A673 (cell line): Measurements from ENCODE around the gene IFFO2.

ENCODE experiments used
- EZH2 ChIP-seq: fragments of 200-600 bp; sonication (generic); IDR thresholded peaks from 2 replicates; pipeline ENCODE4 v1.6.1; 2017; ENCODE audit warnings: borderline replicate concordance, low read depth, mild to moderate bottlenecking, mixed read lengths, antibody characterized with exemption, low read length; ENCODE audit not compliant: poor library complexity, severe bottlenecking
- TF ChIP-seq, protein P1 (sequence below): fragments of 300-800, 200-600 bp; sonication (generic); conservative IDR thresholded peaks from 2 replicates; pipeline ENCODE4 v1.5.1; 2017; ENCODE audit warnings: low read depth, mild to moderate bottlenecking, antibody characterized with exemption, low read length, moderate library complexity, mixed read lengths

DNA sequence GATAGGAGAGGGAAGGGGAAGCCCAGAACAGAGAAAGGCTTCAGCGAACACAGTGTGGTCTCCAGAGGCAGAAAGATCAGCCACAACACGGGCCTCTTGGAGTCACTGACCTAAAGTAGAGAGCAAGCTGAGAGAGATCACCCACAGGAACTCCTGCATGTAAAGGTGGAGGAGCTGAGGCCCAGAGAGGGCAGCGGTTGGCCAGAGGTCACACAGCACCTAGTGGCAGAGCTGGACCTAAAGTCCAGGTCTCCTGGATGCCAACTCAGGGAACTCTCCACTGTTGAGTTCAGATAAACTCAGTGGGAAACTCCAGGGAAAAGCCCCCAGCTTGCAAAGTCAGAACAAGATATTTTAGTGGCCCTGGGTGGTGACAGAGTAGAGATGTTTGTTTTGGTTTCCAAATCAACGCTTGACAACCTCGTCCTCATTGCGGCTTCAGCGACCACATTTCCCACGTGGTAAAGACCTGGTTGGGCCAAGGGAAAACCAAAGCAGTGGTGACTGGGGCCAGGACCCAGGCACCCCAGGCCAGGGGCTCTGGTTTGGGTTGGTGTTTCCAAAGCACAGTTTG is 4.6 kb downstream of the IFFO2 start:
- TF ChIP-seq, protein P1, sequence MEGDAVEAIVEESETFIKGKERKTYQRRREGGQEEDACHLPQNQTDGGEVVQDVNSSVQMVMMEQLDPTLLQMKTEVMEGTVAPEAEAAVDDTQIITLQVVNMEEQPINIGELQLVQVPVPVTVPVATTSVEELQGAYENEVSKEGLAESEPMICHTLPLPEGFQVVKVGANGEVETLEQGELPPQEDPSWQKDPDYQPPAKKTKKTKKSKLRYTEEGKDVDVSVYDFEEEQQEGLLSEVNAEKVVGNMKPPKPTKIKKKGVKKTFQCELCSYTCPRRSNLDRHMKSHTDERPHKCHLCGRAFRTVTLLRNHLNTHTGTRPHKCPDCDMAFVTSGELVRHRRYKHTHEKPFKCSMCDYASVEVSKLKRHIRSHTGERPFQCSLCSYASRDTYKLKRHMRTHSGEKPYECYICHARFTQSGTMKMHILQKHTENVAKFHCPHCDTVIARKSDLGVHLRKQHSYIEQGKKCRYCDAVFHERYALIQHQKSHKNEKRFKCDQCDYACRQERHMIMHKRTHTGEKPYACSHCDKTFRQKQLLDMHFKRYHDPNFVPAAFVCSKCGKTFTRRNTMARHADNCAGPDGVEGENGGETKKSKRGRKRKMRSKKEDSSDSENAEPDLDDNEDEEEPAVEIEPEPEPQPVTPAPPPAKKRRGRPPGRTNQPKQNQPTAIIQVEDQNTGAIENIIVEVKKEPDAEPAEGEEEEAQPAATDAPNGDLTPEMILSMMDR, result no peak
- TF ChIP-seq EZH2, result no peak
